Mononuclear cell (primary cell): ENCODE measurements around the gene RNF14. TPM values are rescaled to one million over a fixed set of nuclear protein-coding genes. Genes with fewer than 3 reads are reported as not detected.

Experiments used
- H3K27me3 ChIP-seq: 2 replicates; pipeline ENCODE4 v1.6.0; 2011; ENCODE audit warnings: low read length, control low read depth; ENCODE audit not compliant: insufficient read depth
- H3K4me1 ChIP-seq: 2 replicates; pipeline ENCODE4 v1.5.1; 2011; ENCODE audit warnings: mild to moderate bottlenecking, low read length, control low read depth; ENCODE audit not compliant: insufficient read depth
- H3K4me3 ChIP-seq: 2 replicates; pipeline ENCODE4 v1.5.1; 2011; ENCODE audit warnings: mild to moderate bottlenecking, low read length, moderate library complexity
- H3K9me3 ChIP-seq: 2 replicates; pipeline ENCODE4 v1.5.1; 2011; ENCODE audit warnings: low read depth, mild to moderate bottlenecking, control low read depth, low read length
- total RNA-seq: library from RNA; depleted of rRNA; stranded (reverse); fragments of >200 nt; gene quantifications from one replicate; pipeline ENCODE4 v1.2.3, GENCODE V29; 2012

Gene RNF14
- total RNA-seq, 1 donor, result 13.0 TPM

- Histone ChIP-seq H3K27me3 (no peaks in the 10 kb centered on the region), H3K4me3 (peak within 1 kb of the TSS; percentile 50), H3K4me1 (peaks cover 61% of the 10 kb centered on the region), H3K9me3 (no peaks in the 10 kb centered on the region)
Observed at GRCh38 chr5:142012792-142013388, 44.0 kb downstream of the RNF14 start, which contains the start of gene GNPDA1. Gene GNPDA1 (minus strand): TSS chr5:142013027. CDS start chr5:142012035, 992 bp downstream.

- Histone ChIP-seq H3K9me3 (no peaks in the 10 kb centered on the region), H3K4me1 (peaks cover 67% of the 10 kb centered on the region), H3K27me3 (no peaks in the 10 kb centered on the region), H3K4me3 (no peak overlapping the region)
Observed at GRCh38 chr5:142013734-142014521, 45.0 kb downstream of the RNF14 start.

GRCh38 chr5:142014911-142015584, 46.1 kb downstream of the RNF14 start:
- no peaks in the 10 kb centered on the region for H3K27me3 ChIP-seq
- peaks cover 67% of the 10 kb centered on the region for H3K4me1 ChIP-seq
- no peak overlapping the region for H3K4me3 ChIP-seq
- H3K9me3 ChIP-seq, result peaks cover under 1% of the 10 kb centered on the region

- Histone ChIP-seq H3K4me1 (peaks cover 67% of the 10 kb centered on the region), H3K27me3 (peaks cover 3% of the 10 kb centered on the region), H3K4me3 (no peak overlapping the region), H3K9me3 (peaks cover 5% of the 10 kb centered on the region)
Observed at GRCh38 chr5:142015781-142016533, 47.1 kb downstream of the RNF14 start.

- Histone ChIP-seq H3K4me3 (no peak overlapping the region), H3K4me1 (peaks cover 65% of the 10 kb centered on the region), H3K27me3 (peaks cover 3% of the 10 kb centered on the region), H3K9me3 (peaks cover 5% of the 10 kb centered on the region)
Observed at GRCh38 chr5:142016556-142016955, 47.7 kb downstream of the RNF14 start.

GRCh38 chr5:142017832-142018427, 49.0 kb downstream of the RNF14 start:
- H3K9me3 ChIP-seq, result peaks cover 5% of the 10 kb centered on the region
- peaks cover 54% of the 10 kb centered on the region for H3K4me1 ChIP-seq
- H3K27me3 ChIP-seq, result peaks cover 8% of the 10 kb centered on the region
- H3K4me3 ChIP-seq, result no peak overlapping the region

GRCh38 chr5:142020122-142020659, 51.3 kb downstream of the RNF14 start:
- H3K4me1 ChIP-seq, result peaks cover 40% of the 10 kb centered on the region
- H3K27me3 ChIP-seq, result peaks cover 8% of the 10 kb centered on the region
- H3K4me3 ChIP-seq, result no peak overlapping the region
- H3K9me3 ChIP-seq, result peaks cover 5% of the 10 kb centered on the region

- no peak overlapping the region for H3K4me3 ChIP-seq
- H3K27me3 ChIP-seq, result peaks cover 8% of the 10 kb centered on the region
- H3K4me1 ChIP-seq, result peaks cover 11% of the 10 kb centered on the region
- peaks cover 5% of the 10 kb centered on the region for H3K9me3 ChIP-seq
Observed at GRCh38 chr5:142023836-142024235, 54.9 kb downstream of the RNF14 start.

GRCh38 chr5:142024771-142025304, 55.9 kb downstream of the RNF14 start:
- Histone ChIP-seq H3K9me3 (peaks cover 5% of the 10 kb centered on the region), H3K4me1 (peaks cover 11% of the 10 kb centered on the region), H3K27me3 (peaks cover 11% of the 10 kb centered on the region), H3K4me3 (peak overlapping the region; percentile 33)

- Histone ChIP-seq H3K4me1 (peaks cover 11% of the 10 kb centered on the region), H3K4me3 (no peak overlapping the region), H3K27me3 (peaks cover 10% of the 10 kb centered on the region), H3K9me3 (no peaks in the 10 kb centered on the region)
Observed at GRCh38 chr5:142025637-142026036, 56.7 kb downstream of the RNF14 start.

GRCh38 chr5:142032150-142032549, 63.2 kb downstream of the RNF14 start:
- Histone ChIP-seq H3K9me3 (no peaks in the 10 kb centered on the region), H3K4me3 (no peak overlapping the region), H3K4me1 (peaks cover 4% of the 10 kb centered on the region), H3K27me3 (peaks cover 5% of the 10 kb centered on the region)

GRCh38 chr5:142032747-142033631, 64.1 kb downstream of the RNF14 start:
- Histone ChIP-seq H3K9me3 (no peaks in the 10 kb centered on the region), H3K4me1 (peaks cover 4% of the 10 kb centered on the region), H3K27me3 (peaks cover 5% of the 10 kb centered on the region), H3K4me3 (no peak overlapping the region)
